ENCODE data around the gene VCAN.

The VCAN gene

GRCh38 chr5:83522446-83522845 is 50.9 kb downstream of the VCAN start:
- DNase-seq (ENCODE audit: low read depth), result no peak
- no peak overlapping the region for H3K4me3 ChIP-seq (ENCODE audit: low read depth, low read length)
- no peak for TF ChIP-seq CTCF (IDR thresholded peaks at IDR 0.05; ENCODE audit: low read depth, low read length)
- no peak for TF ChIP-seq MYC (IDR thresholded peaks at IDR 0.05; ENCODE audit: low read depth, low read length)
- no peak for TF ChIP-seq MAX (IDR thresholded peaks at IDR 0.05; ENCODE audit: low read depth, low read length)
- TF ChIP-seq POLR2A (IDR thresholded peaks at IDR 0.05; ENCODE audit: extremely low read depth, insufficient read length), result no peak

- no peak for DNase-seq (ENCODE audit: low read depth)
- no peak overlapping the region for H3K4me3 ChIP-seq (ENCODE audit: low read depth, low read length)
- TF ChIP-seq MYC (IDR thresholded peaks at IDR 0.05; ENCODE audit: low read depth, low read length), result no peak
- no peak for TF ChIP-seq CTCF (IDR thresholded peaks at IDR 0.05; ENCODE audit: low read depth, low read length)
- no peak for TF ChIP-seq MAX (IDR thresholded peaks at IDR 0.05; ENCODE audit: low read depth, low read length)
- TF ChIP-seq POLR2A (IDR thresholded peaks at IDR 0.05; ENCODE audit: extremely low read depth, insufficient read length), result no peak
Observed at GRCh38 chr5:83523929-83524328, 52.4 kb downstream of the VCAN start.

GRCh38 chr5:83524345-83524744 is 52.8 kb downstream of the VCAN start:
- no peak overlapping the region for H3K4me3 ChIP-seq (ENCODE audit: low read depth, low read length)
- TF ChIP-seq POLR2A (IDR thresholded peaks at IDR 0.05; ENCODE audit: extremely low read depth, insufficient read length), result no peak
- TF ChIP-seq MAX (IDR thresholded peaks at IDR 0.05; ENCODE audit: low read depth, low read length), result no peak
- no peak for TF ChIP-seq CTCF (IDR thresholded peaks at IDR 0.05; ENCODE audit: low read depth, low read length)
- no peak for TF ChIP-seq MYC (IDR thresholded peaks at IDR 0.05; ENCODE audit: low read depth, low read length)
- DNase-seq (ENCODE audit: low read depth), result no peak

- no peak overlapping the region for H3K4me3 ChIP-seq (ENCODE audit: low read depth, low read length)
- TF ChIP-seq CTCF (IDR thresholded peaks at IDR 0.05; ENCODE audit: low read depth, low read length) (no peak), MYC (IDR thresholded peaks at IDR 0.05; ENCODE audit: low read depth, low read length) (no peak), MAX (IDR thresholded peaks at IDR 0.05; ENCODE audit: low read depth, low read length) (no peak), POLR2A (IDR thresholded peaks at IDR 0.05; ENCODE audit: extremely low read depth, insufficient read length) (no peak)
- no peak for DNase-seq (ENCODE audit: low read depth)
Observed at GRCh38 chr5:83524991-83525390, 53.4 kb downstream of the VCAN start.

- TF ChIP-seq CTCF (IDR thresholded peaks at IDR 0.05; ENCODE audit: low read depth, low read length) (no peak), MYC (IDR thresholded peaks at IDR 0.05; ENCODE audit: low read depth, low read length) (no peak), POLR2A (IDR thresholded peaks at IDR 0.05; ENCODE audit: extremely low read depth, insufficient read length) (no peak)
- H3K4me3 ChIP-seq (ENCODE audit: low read depth, low read length), result no peak overlapping the region
- DNase-seq (ENCODE audit: low read depth), result no peak
Observed at GRCh38 chr5:83526289-83526688, 54.7 kb downstream of the VCAN start.

- H3K4me3 ChIP-seq (ENCODE audit: low read depth, low read length), result no peak overlapping the region
- no peak for DNase-seq (ENCODE audit: low read depth)
- TF ChIP-seq CTCF (IDR thresholded peaks at IDR 0.05; ENCODE audit: low read depth, low read length) (no peak), POLR2A (IDR thresholded peaks at IDR 0.05; ENCODE audit: extremely low read depth, insufficient read length) (no peak), MYC (IDR thresholded peaks at IDR 0.05; ENCODE audit: low read depth, low read length) (no peak), MAX (IDR thresholded peaks at IDR 0.05; ENCODE audit: low read depth, low read length) (no peak)
Observed at GRCh38 chr5:83527221-83527620, 55.7 kb downstream of the VCAN start.

Measured in NB4 (cell line).